Measurements from ENCODE around the gene CDK16.
A peak's percentile ranks its signal among the peaks of the same experiment; 100 is the strongest.

DNA sequence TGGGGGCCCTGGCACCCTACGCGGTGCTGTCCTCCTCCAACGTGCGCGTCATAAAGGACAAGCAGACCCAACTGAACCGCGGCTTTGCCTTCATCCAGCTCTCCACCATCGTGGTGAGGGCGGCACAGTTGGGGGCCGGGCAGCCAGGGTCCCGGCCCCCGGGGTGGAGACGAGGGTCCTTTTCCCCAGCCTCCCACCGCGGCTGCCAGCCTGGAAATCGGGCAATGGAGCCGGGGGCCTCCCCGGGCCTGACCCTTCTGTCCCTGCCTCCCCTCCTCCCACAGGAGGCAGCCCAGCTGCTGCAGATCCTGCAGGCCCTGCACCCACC is 38.6 kb upstream of the CDK16 start:
- TF ChIP-seq, protein P1, sequence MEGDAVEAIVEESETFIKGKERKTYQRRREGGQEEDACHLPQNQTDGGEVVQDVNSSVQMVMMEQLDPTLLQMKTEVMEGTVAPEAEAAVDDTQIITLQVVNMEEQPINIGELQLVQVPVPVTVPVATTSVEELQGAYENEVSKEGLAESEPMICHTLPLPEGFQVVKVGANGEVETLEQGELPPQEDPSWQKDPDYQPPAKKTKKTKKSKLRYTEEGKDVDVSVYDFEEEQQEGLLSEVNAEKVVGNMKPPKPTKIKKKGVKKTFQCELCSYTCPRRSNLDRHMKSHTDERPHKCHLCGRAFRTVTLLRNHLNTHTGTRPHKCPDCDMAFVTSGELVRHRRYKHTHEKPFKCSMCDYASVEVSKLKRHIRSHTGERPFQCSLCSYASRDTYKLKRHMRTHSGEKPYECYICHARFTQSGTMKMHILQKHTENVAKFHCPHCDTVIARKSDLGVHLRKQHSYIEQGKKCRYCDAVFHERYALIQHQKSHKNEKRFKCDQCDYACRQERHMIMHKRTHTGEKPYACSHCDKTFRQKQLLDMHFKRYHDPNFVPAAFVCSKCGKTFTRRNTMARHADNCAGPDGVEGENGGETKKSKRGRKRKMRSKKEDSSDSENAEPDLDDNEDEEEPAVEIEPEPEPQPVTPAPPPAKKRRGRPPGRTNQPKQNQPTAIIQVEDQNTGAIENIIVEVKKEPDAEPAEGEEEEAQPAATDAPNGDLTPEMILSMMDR (IDR thresholded peaks at IDR 0.05 in 8 of 11, conservative IDR thresholded peaks at IDR 0.05 in 3 of 11): no peak
- peak in 1 of 3 donors; percentile 15 for TF ChIP-seq POLR2AphosphoS5 (IDR thresholded peaks at IDR 0.05)
- TF ChIP-seq POLR2A (IDR thresholded peaks at IDR 0.05): no peak
